Stimulated activated CD4-positive, alpha-beta T cell treated with anti-CD3 and anti-CD28 coated beads, Interleukin-1b, Interleukin-23, amount 100 ng/mL, for 48 hours (primary cell): Measurements from ENCODE around the gene BICDL2.

Experiments used
- DNase-seq: peaks from one replicate; pipeline ENCODE4 v3.0.0-alpha.2; 2020

The BICDL2 gene

GRCh38 chr16:3045758-3046640 is 9.3 kb upstream of the BICDL2 start, which contains the start of gene MMP25:
Gene MMP25, plus strand, starts transcription at chr16:3046561. Its CDS starts 357 bp downstream, at chr16:3046918.
- DNase-seq = no peak

GRCh38 chr16:3044708-3045107 is 8.0 kb upstream of the BICDL2 start:
- DNase-seq = no peak

- DNase-seq = no peak
Observed at GRCh38 chr16:3042376-3042775, 5.6 kb upstream of the BICDL2 start.

GRCh38 chr16:3038896-3039295 is 2.2 kb upstream of the BICDL2 start:
- DNase-seq = no peak

- DNase-seq = no peak
Observed at GRCh38 chr16:3038256-3038655, 1.5 kb upstream of the BICDL2 start.

- no peak for DNase-seq
Observed at GRCh38 chr16:3035972-3036725, 595 bp downstream of the BICDL2 start.

- DNase-seq = no peak
Observed at GRCh38 chr16:3035289-3035971, 1.3 kb downstream of the BICDL2 start.

- no peak for DNase-seq
Observed at GRCh38 chr16:3032624-3033023, 4.1 kb downstream of the BICDL2 start.

- no peak for DNase-seq
Observed at GRCh38 chr16:3030222-3031212, 6.2 kb downstream of the BICDL2 start.

- peak; percentile 57 for DNase-seq
Observed at GRCh38 chr16:3029491-3030221, 7.1 kb downstream of the BICDL2 start.

GRCh38 chr16:3028716-3029319 is 7.9 kb downstream of the BICDL2 start:
- DNase-seq = no peak

GRCh38 chr16:3027983-3028715 is 8.6 kb downstream of the BICDL2 start:
- DNase-seq = peak; percentile 88

- no peak for DNase-seq
Observed at GRCh38 chr16:3027489-3027795, 9.3 kb downstream of the BICDL2 start.

- DNase-seq = no peak
Observed at GRCh38 chr16:3026609-3027488, 9.9 kb downstream of the BICDL2 start.

GRCh38 chr16:3026003-3026378 is 10.8 kb downstream of the BICDL2 start:
- no peak for DNase-seq

- no peak for DNase-seq
Observed at GRCh38 chr16:3025032-3026002, 11.4 kb downstream of the BICDL2 start.

- DNase-seq = peak; percentile 97
Observed at GRCh38 chr16:3023669-3024478, 12.9 kb downstream of the BICDL2 start, which contains the start of the genes HCFC1R1 and THOC6. Gene HCFC1R1, minus strand, starts transcription at chr16:3023942. Its CDS starts 1 bp downstream, at chr16:3023941. Gene THOC6, plus strand, starts transcription at chr16:3024035. Its CDS starts 292 bp downstream, at chr16:3024327.
